ENCODE data around the gene FRMPD4. TPM values are rescaled to one million over a fixed set of nuclear protein-coding genes. Genes with fewer than 3 reads are reported as not detected.

The FRMPD4 gene
- total RNA-seq, 1 donor from 2014 or later, result not detected

- POLR2A ChIA-PET, result no interaction called here
- TF ChIP-seq CTCF (IDR thresholded peaks at IDR 0.05), result no peak
- no peak for ATAC-seq (ENCODE audit: low read depth)
- Mint-ChIP-seq H3K27ac (no peak overlapping the region), H3K27me3 (peaks cover 5% of the 10 kb centered on the region), H3K4me3 (no peak overlapping the region), H3K4me1 (no peaks in the 10 kb centered on the region), H3K36me3 (ENCODE audit: low read depth) (no peaks in the 10 kb centered on the region), H3K9me3 (no peaks in the 10 kb centered on the region)
- CTCF ChIA-PET, result no interaction called here
- DNase-seq, result no peak
- intact Hi-C loops (cut with micrococcal nuclease), result no loop called here
These were observed 210.9 kb downstream of the FRMPD4 start for GRCh38 chrX:12349201-12349600.

GRCh38 chrX:12352922-12353321 is 214.6 kb downstream of the FRMPD4 start:
- TF ChIP-seq CTCF (IDR thresholded peaks at IDR 0.05), result no peak
- H3K4me3 Mint-ChIP-seq, result no peak overlapping the region
- no peak for DNase-seq
- no peak for ATAC-seq (ENCODE audit: low read depth)
- ChIA-PET POLR2A (no interaction called here), CTCF (no interaction called here)
- no peaks in the 10 kb centered on the region for H3K9me3 Mint-ChIP-seq
- no peak overlapping the region for H3K27ac Mint-ChIP-seq
- intact Hi-C loops (cut with micrococcal nuclease), result no loop called here
- H3K4me1 Mint-ChIP-seq, result no peaks in the 10 kb centered on the region
- H3K36me3 Mint-ChIP-seq (ENCODE audit: low read depth), result no peaks in the 10 kb centered on the region
- peaks cover 3% of the 10 kb centered on the region for H3K27me3 Mint-ChIP-seq

- TF ChIP-seq CTCF (IDR thresholded peaks at IDR 0.05), result no peak
- intact Hi-C loops (cut with micrococcal nuclease), result no loop called here
- Mint-ChIP-seq H3K9me3 (no peaks in the 10 kb centered on the region), H3K27ac (no peak overlapping the region), H3K4me3 (no peak overlapping the region), H3K4me1 (no peaks in the 10 kb centered on the region), H3K36me3 (ENCODE audit: low read depth) (no peaks in the 10 kb centered on the region), H3K27me3 (peaks cover 3% of the 10 kb centered on the region)
- ATAC-seq (ENCODE audit: low read depth) (no peak), DNase-seq (no peak)
- CTCF ChIA-PET, result no interaction called here
- POLR2A ChIA-PET, result no interaction called here
These were observed 222.1 kb downstream of the FRMPD4 start for GRCh38 chrX:12360383-12360782.

GRCh38 chrX:12360986-12361598 is 222.8 kb downstream of the FRMPD4 start:
- no peaks in the 10 kb centered on the region for H3K27me3 Mint-ChIP-seq
- no peak overlapping the region for H3K27ac Mint-ChIP-seq
- ATAC-seq (ENCODE audit: low read depth), result no peak
- H3K36me3 Mint-ChIP-seq (ENCODE audit: low read depth), result no peaks in the 10 kb centered on the region
- POLR2A ChIA-PET, result no interaction called here
- no peaks in the 10 kb centered on the region for H3K9me3 Mint-ChIP-seq
- TF ChIP-seq CTCF (IDR thresholded peaks at IDR 0.05), result no peak
- CTCF ChIA-PET, result no interaction called here
- no peaks in the 10 kb centered on the region for H3K4me1 Mint-ChIP-seq
- no peak for DNase-seq
- no peak overlapping the region for H3K4me3 Mint-ChIP-seq
- intact Hi-C loops (cut with micrococcal nuclease), result no loop called here

- ChIA-PET CTCF (no interaction called here), POLR2A (no interaction called here)
- intact Hi-C loops (cut with micrococcal nuclease), result no loop called here
- Mint-ChIP-seq H3K4me3 (no peak overlapping the region), H3K36me3 (ENCODE audit: low read depth) (no peaks in the 10 kb centered on the region), H3K9me3 (no peaks in the 10 kb centered on the region), H3K27ac (no peak overlapping the region), H3K27me3 (no peaks in the 10 kb centered on the region), H3K4me1 (no peaks in the 10 kb centered on the region)
- no peak for TF ChIP-seq CTCF (IDR thresholded peaks at IDR 0.05)
- no peak for ATAC-seq (ENCODE audit: low read depth)
- no peak for DNase-seq
These were observed 224.9 kb downstream of the FRMPD4 start for GRCh38 chrX:12363216-12363615.

All from activated B cell treated with CpG ODN at 0.5 μM for 24 hours (primary cell).